Adrenal gland (tissue), 12 donors: ENCODE measurements around the gene PALB2. TPM values are rescaled to one million over a fixed set of nuclear protein-coding genes. Genes with fewer than 3 reads are reported as not detected.
"Not testable (repeated sequence)": the region's sequence is repeated elsewhere in the genome, so short reads cannot be mapped to it uniquely, and the experiment has no call there.

Experiments
- DNase-seq, 7 donors: peaks; one replicate each; pipeline ENCODE4 v3.0.0-alpha.2; 2019 to 2020
- H3K27ac ChIP-seq, 5 donors: fragments of 200-600 bp; sonication (generic) in 4 of 5; 1 replicate in 3 of 5; 2 replicates in 2 of 5; pipeline versions ENCODE4 v1.5.1 to v1.8.0; 2016 to 2020; ENCODE audit warnings: mild to moderate bottlenecking in 1 of 5
- H3K27me3 ChIP-seq: fragments of 200-600 bp; 2 replicates; pipeline ENCODE4 v1.8.0; 2021
- H3K36me3 ChIP-seq, 2 donors: fragments of 200-600 bp; replicated peaks in 1 of 2; 1 replicate in 1 of 2; 2 replicates in 1 of 2; pipeline versions ENCODE4 v1.5.1 to v1.8.0; 2018 to 2022
- H3K4me1 ChIP-seq, 2 donors: fragments of 200-600 bp; replicated peaks in 1 of 2; 1 replicate in 1 of 2; 2 replicates in 1 of 2; pipeline versions ENCODE4 v1.5.1 to v1.8.0; 2018 to 2021
- H3K4me3 ChIP-seq, 4 donors: fragments of 200-600 bp; sonication (generic) in 3 of 4; one replicate each; pipeline ENCODE4 v1.5.1; 2016 to 2018
- H3K9me3 ChIP-seq, 3 donors: fragments of 200-600 bp; sonication (generic) in 1 of 3; replicated peaks in 1 of 3; 1 replicate in 2 of 3; 2 replicates in 1 of 3; pipeline versions ENCODE4 v1.5.1 to v1.8.0; 2016 to 2021
- CTCF ChIP-seq, 6 experiments: fragments of 450-650 bp in 4 of 6; fragments of 200-600 bp in 2 of 6; sonication (generic) in 1 of 6; IDR thresholded peaks; 1 replicate in 5 of 6; 2 replicates in 1 of 6; pipeline versions ENCODE4 v1.5.1 to v1.8.0; 2016 to 2021; ENCODE audit warnings: antibody characterized with exemption in 6 of 6, mild to moderate bottlenecking in 2 of 6, moderate library complexity in 1 of 6
- POLR2A ChIP-seq, 2 donors: fragments of 450-650 bp; IDR thresholded peaks; one replicate each; pipeline ENCODE4 v1.6.1; 2017; ENCODE audit warnings: antibody characterized with exemption in 2 of 2, mild to moderate bottlenecking in 2 of 2, moderate library complexity in 1 of 2
- WGBS, 4 donors: extraction: QIAGEN DNeasy Blood & Tissue Kit in 2 of 4; methylation state at CpG; one replicate each; pipeline versions ENCODE4 v1.1.5 to v1.1.7; 2013 to 2017; 5-methylcytosine and 5-hydroxymethylcytosine counted together
- intact Hi-C, 2 donors: fragments of 100-400 bp; cut with DNase I; formaldehyde crosslinking; loops; one replicate each; pipeline versions ENCODE4 v1.14.1 to v1.15.0; 2022 to 2023
- polyA plus RNA-seq, 3 donors: library from polyadenylated mRNA; stranded (reverse); fragments of 200-250 nt in 2 of 3; fragments of 350-450 nt in 1 of 3; fragmentation: Illumina TruSeq in 1 of 3; extraction: RNeasy Lipid Tissue Mini Kit (QIAGEN cat#74804) in 1 of 3; gene quantifications; one replicate each; pipeline ENCODE4 v1.2.3, GENCODE V29; 2013 to 2014
- total RNA-seq, 9 donors: library from RNA; depleted of rRNA in 4 of 9; stranded (reverse); fragments of >200 nt in 4 of 9; fragments of 120-200 nt in 1 of 9; fragmentation: NEBNext Ultra II Directional in 1 of 9; extraction: Animal tissue kit (Norgen Biotek cat#: 25700) in 1 of 9; gene quantifications; one replicate each; pipeline versions ENCODE4 v1.1.0 to v1.2.4, GENCODE V29; 2013 to 2023
- donor health status: healthy with polysubstance abuse.
- donor health status: Bipolar disorder and iron deficiency.
- donor health status: DM: yes; HTN: yes; CAD: no.
- donor health status: DM: no; HTN: no; CAD: no.
- donor health status: DM: no; HTN: no; CAD: no.
- donor health status: DM: yes; HTN: yes; CAD: no.

Gene PALB2
- total and polyA plus RNA-seq, 12 donors = 2.8 to 16.4 (median 10.4) TPM

GRCh38 chr16:23640615-23640930, 537 bp downstream of the PALB2 start:
- no peaks in the 10 kb centered on the region for H3K9me3 ChIP-seq
- no peaks in the 10 kb centered on the region for H3K27me3 ChIP-seq
- H3K36me3 ChIP-seq = peaks cover 0 to 48% of the 10 kb centered on the region in 2 donors
- peak overlapping the region; percentile 69 to 100 (median 98) for H3K4me3 ChIP-seq
- intact Hi-C loops = no loop called here
- TF ChIP-seq POLR2A (IDR thresholded peaks at IDR 0.05) (no peak), CTCF (IDR thresholded peaks at IDR 0.05) (no peak)
- peak overlapping the region in 3 of 5 donors; percentile 75 to 94 (median 80) for H3K27ac ChIP-seq
- 0 to 5% (median 2%) methylated on average over 8 of the region's 8 CpGs for WGBS, 4 donors
- no peak for DNase-seq
- H3K4me1 ChIP-seq = peaks cover 15 to 21% of the 10 kb centered on the region in 2 donors

GRCh38 chr16:23635958-23636357, 5.2 kb downstream of the PALB2 start:
- no peak for DNase-seq
- no peak for TF ChIP-seq POLR2A (IDR thresholded peaks at IDR 0.05)
- TF ChIP-seq CTCF (IDR thresholded peaks at IDR 0.05) = no peak

GRCh38 chr16:23634461-23635036, 6.6 kb downstream of the PALB2 start:
- intact Hi-C loops = no loop called here
- no peak for DNase-seq
- WGBS, 4 donors = 96 to 100% (median 98%) methylated on average over 4 of the region's 4 CpGs
- peaks cover 0 to 2% of the 10 kb centered on the region in 2 donors for H3K4me1 ChIP-seq
- H3K9me3 ChIP-seq = no peaks in the 10 kb centered on the region
- H3K36me3 ChIP-seq = peaks cover 0 to 44% of the 10 kb centered on the region in 2 donors
- H3K27me3 ChIP-seq = no peaks in the 10 kb centered on the region
- no peak overlapping the region for H3K4me3 ChIP-seq
- TF ChIP-seq POLR2A (IDR thresholded peaks at IDR 0.05) (no peak), CTCF (IDR thresholded peaks at IDR 0.05) (no peak)
- H3K27ac ChIP-seq = no peak overlapping the region

More at GRCh38 chr16:23635958-23636357, 5.2 kb downstream of the PALB2 start:
- H3K36me3 ChIP-seq = peaks cover 0 to 38% of the 10 kb centered on the region in 2 donors
- intact Hi-C loops = no loop called here
- no peaks in the 10 kb centered on the region for H3K9me3 ChIP-seq
- H3K27ac ChIP-seq = no peak overlapping the region
- peaks cover 7 to 13% of the 10 kb centered on the region in 2 donors for H3K4me1 ChIP-seq
- no peak overlapping the region for H3K4me3 ChIP-seq
- H3K27me3 ChIP-seq = no peaks in the 10 kb centered on the region

GRCh38 chr16:23631874-23632273, 9.2 kb downstream of the PALB2 start:
- H3K36me3 ChIP-seq = peaks cover 0 to 53% of the 10 kb centered on the region in 2 donors
- H3K4me3 ChIP-seq, H3K4me1 ChIP-seq, H3K9me3 ChIP-seq, H3K27me3 ChIP-seq, DNase-seq, intact Hi-C loops, H3K27ac ChIP-seq: not testable (repeated sequence)
- 94 to 100% (median 99%) methylated on average over 3 of the region's 3 CpGs for WGBS, 4 donors

GRCh38 chr16:23629516-23629915, 11.6 kb downstream of the PALB2 start:
- no peaks in the 10 kb centered on the region for H3K27me3 ChIP-seq
- peaks cover 0 to 47% of the 10 kb centered on the region in 2 donors for H3K36me3 ChIP-seq
- no peak for TF ChIP-seq CTCF (IDR thresholded peaks at IDR 0.05)
- H3K27ac ChIP-seq = no peak overlapping the region
- intact Hi-C loops = no loop called here
- WGBS, 4 donors = 92 to 97% (median 94%) methylated on average over 8 of the region's 8 CpGs
- no peaks in the 10 kb centered on the region for H3K4me1 ChIP-seq
- H3K9me3 ChIP-seq = no peaks in the 10 kb centered on the region
- DNase-seq = no peak
- no peak overlapping the region for H3K4me3 ChIP-seq
